HG02571 (cell line): Measurements from ENCODE around the gene OPA1.

Experiments used
- ATAC-seq: cut with Tn5 transposase; IDR thresholded peaks from one replicate; pipeline ENCODE4 v1.9.1; 2021; ENCODE audit warnings: mild to moderate bottlenecking, moderate library complexity; ENCODE audit not compliant: unreplicated experiment

OPA1 gene

GRCh38 chr3:193732391-193732790, 139.4 kb downstream of the OPA1 start:
- no peak for ATAC-seq

GRCh38 chr3:193732827-193733226, 139.8 kb downstream of the OPA1 start:
- ATAC-seq = no peak

GRCh38 chr3:193734737-193735366, 141.8 kb downstream of the OPA1 start:
- no peak for ATAC-seq

- no peak for ATAC-seq
Measured at GRCh38 chr3:193735850-193736249, 142.8 kb downstream of the OPA1 start.

- ATAC-seq = no peak
Measured at GRCh38 chr3:193736616-193737015, 143.6 kb downstream of the OPA1 start.

GRCh38 chr3:193737191-193737751, 144.3 kb downstream of the OPA1 start:
- no peak for ATAC-seq

- no peak for ATAC-seq
Measured at GRCh38 chr3:193742628-193743027, 149.6 kb downstream of the OPA1 start.

GRCh38 chr3:193743702-193744047, 150.7 kb downstream of the OPA1 start:
- ATAC-seq = no peak

- ATAC-seq = no peak
Measured at GRCh38 chr3:193744048-193744821, 151.2 kb downstream of the OPA1 start.

GRCh38 chr3:193744822-193745684, 152.0 kb downstream of the OPA1 start:
- no peak for ATAC-seq

GRCh38 chr3:193746832-193747231, 153.8 kb downstream of the OPA1 start:
- no peak for ATAC-seq
